ENCODE data around the gene FAM76B.
"Not testable (repeated sequence)": the region's sequence is repeated elsewhere in the genome, so short reads cannot be mapped to it uniquely, and the experiment has no call there.

FAM76B gene

GRCh38 chr11:95789506-95790122 is at the start of gene FAM76B:
Gene FAM76B, minus strand, starts transcription at chr11:95789782. Its CDS starts 304 bp downstream, at chr11:95789478.
- DNase-seq: peak; percentile 94

GRCh38 chr11:95835768-95836488 is 46.3 kb upstream of the FAM76B start:
- DNase-seq: peak; percentile 28

GRCh38 chr11:95835351-95835750 is 45.8 kb upstream of the FAM76B start:
- DNase-seq: no peak

GRCh38 chr11:95833378-95833777 is 43.8 kb upstream of the FAM76B start:
- no peak for DNase-seq

GRCh38 chr11:95832763-95833162 is 43.2 kb upstream of the FAM76B start:
- DNase-seq: no peak

GRCh38 chr11:95831198-95831883 is 41.8 kb upstream of the FAM76B start:
- no peak for DNase-seq

- no peak for DNase-seq
Measured at GRCh38 chr11:95829580-95830259, 40.1 kb upstream of the FAM76B start.

- DNase-seq: no peak
Measured at GRCh38 chr11:95827696-95828095, 38.1 kb upstream of the FAM76B start.

- no peak for DNase-seq
Measured at GRCh38 chr11:95821640-95822039, 32.1 kb upstream of the FAM76B start.

- DNase-seq: no peak
Measured at GRCh38 chr11:95816037-95816436, 26.5 kb upstream of the FAM76B start.

GRCh38 chr11:95811052-95811451 is 21.5 kb upstream of the FAM76B start:
- not testable (repeated sequence) for DNase-seq

GRCh38 chr11:95806464-95806863 is 16.9 kb upstream of the FAM76B start:
- DNase-seq: not testable (repeated sequence)

- DNase-seq: no peak
Measured at GRCh38 chr11:95805869-95806268, 16.3 kb upstream of the FAM76B start.

- no peak for DNase-seq
Measured at GRCh38 chr11:95803973-95804372, 14.4 kb upstream of the FAM76B start.

- no peak for DNase-seq
Measured at GRCh38 chr11:95802806-95803205, 13.2 kb upstream of the FAM76B start.

GRCh38 chr11:95800438-95800837 is 10.9 kb upstream of the FAM76B start:
- DNase-seq: no peak

GRCh38 chr11:95799546-95799945 is 10.0 kb upstream of the FAM76B start:
- DNase-seq: no peak

- DNase-seq: no peak
Measured at GRCh38 chr11:95796501-95796900, 6.9 kb upstream of the FAM76B start.

- DNase-seq: no peak
Measured at GRCh38 chr11:95795627-95796295, 6.2 kb upstream of the FAM76B start.

GRCh38 chr11:95794086-95794485 is 4.5 kb upstream of the FAM76B start:
- no peak for DNase-seq

- no peak for DNase-seq
Measured at GRCh38 chr11:95793116-95793515, 3.5 kb upstream of the FAM76B start.

GRCh38 chr11:95792700-95793099 is 3.1 kb upstream of the FAM76B start:
- DNase-seq: no peak

- no peak for DNase-seq
Measured at GRCh38 chr11:95792200-95792599, 2.6 kb upstream of the FAM76B start.

Measured in stimulated activated naive CD4-positive, alpha-beta T cell treated with Interleukin-2 at 50 U/mL for 16 hours (primary cell).